Thyroid gland (tissue), 4 donors: Measurements from ENCODE around the gene HLA-DRB1.

Experiments used
- POLR2A ChIP-seq, 2 donors: fragments of 450-650 bp; IDR thresholded peaks; one replicate each; pipeline ENCODE4 v1.6.1; 2017; ENCODE audit warnings: antibody characterized with exemption in 2 of 2, mild to moderate bottlenecking in 2 of 2, moderate library complexity in 1 of 2
- TF ChIP-seq, protein P1 (sequence below), 6 experiments: fragments of 200-600 bp in 3 of 6; fragments of 450-650 bp in 3 of 6; sonication (generic) in 3 of 6; IDR thresholded peaks; one replicate each; pipeline ENCODE4 v1.5.1; 2016 to 2019; ENCODE audit warnings: antibody characterized with exemption in 6 of 6, mild to moderate bottlenecking in 2 of 6, inconsistent platforms in 1 of 6, moderate library complexity in 1 of 6

DNA sequence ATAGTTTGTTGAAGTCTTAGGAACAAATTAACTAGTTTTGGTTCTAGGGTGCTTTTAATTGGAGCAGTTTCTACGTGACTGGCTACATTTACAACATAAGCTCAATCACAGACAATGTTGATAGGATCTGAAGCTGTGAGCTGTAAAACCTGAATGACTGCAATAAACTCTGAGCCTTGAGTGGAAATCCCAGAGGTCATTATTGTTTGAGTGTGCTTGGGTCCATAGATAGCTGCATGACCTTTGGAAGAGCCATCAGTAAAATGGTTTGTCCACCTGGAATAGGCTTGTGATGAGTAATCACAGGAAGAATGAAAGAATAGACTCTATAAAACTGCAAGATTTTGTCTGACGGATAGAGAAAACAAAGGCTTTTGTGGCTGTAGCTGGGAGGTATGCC, 26.7 kb downstream of the HLA-DRB1 start:
- TF ChIP-seq, protein P1, sequence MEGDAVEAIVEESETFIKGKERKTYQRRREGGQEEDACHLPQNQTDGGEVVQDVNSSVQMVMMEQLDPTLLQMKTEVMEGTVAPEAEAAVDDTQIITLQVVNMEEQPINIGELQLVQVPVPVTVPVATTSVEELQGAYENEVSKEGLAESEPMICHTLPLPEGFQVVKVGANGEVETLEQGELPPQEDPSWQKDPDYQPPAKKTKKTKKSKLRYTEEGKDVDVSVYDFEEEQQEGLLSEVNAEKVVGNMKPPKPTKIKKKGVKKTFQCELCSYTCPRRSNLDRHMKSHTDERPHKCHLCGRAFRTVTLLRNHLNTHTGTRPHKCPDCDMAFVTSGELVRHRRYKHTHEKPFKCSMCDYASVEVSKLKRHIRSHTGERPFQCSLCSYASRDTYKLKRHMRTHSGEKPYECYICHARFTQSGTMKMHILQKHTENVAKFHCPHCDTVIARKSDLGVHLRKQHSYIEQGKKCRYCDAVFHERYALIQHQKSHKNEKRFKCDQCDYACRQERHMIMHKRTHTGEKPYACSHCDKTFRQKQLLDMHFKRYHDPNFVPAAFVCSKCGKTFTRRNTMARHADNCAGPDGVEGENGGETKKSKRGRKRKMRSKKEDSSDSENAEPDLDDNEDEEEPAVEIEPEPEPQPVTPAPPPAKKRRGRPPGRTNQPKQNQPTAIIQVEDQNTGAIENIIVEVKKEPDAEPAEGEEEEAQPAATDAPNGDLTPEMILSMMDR (IDR thresholded peaks at IDR 0.05) = no peak
- no peak for TF ChIP-seq POLR2A (IDR thresholded peaks at IDR 0.05)
